Testis (tissue), 2 donors: Measurements from ENCODE around the gene MPZL3.

Source experiments
- CTCF ChIP-seq, 3 experiments: fragments of 450-650 bp in 2 of 3; fragments of 200-600 bp in 1 of 3; sonication (generic) in 1 of 3; IDR thresholded peaks; one replicate each; pipeline ENCODE4 v1.5.1; 2016 to 2019; ENCODE audit warnings: antibody characterized with exemption in 3 of 3, mild to moderate bottlenecking in 2 of 3, moderate library complexity in 1 of 3
- POLR2A ChIP-seq: fragments of 450-650 bp; IDR thresholded peaks from one replicate; pipeline ENCODE4 v1.6.1; 2017; ENCODE audit warnings: antibody characterized with exemption, mild to moderate bottlenecking, moderate library complexity

DNA sequence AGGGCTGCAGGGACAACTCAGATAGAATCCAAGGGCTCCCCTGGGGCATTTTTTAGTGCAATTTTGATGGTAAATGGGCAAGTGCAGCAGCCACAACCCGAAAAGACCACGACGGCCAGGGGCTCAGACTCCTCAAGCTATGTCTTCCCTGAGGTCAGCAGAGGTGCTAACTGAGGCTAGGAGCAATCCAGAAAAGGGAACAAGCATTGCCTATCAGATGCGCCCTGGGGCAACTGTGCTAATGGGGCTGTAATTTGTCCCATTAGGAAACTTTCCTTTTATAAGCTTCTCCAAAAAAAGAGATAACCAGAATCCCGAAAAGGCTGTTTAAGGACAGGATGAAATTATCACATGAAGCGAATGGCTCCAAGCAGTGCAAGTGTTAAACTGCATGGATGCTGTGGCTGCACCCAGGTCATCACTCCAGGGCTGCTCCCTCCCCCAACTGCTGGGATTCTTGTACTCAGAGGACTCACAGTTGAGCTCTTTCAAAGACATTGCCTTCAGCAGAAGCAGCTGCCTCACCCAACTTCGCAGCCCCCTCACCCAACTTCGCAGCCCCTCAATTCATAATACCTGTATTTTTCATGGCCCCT is 49.5 kb upstream of the MPZL3 start:
- TF ChIP-seq POLR2A (no peak), CTCF (IDR thresholded peaks at IDR 0.05) (no peak)
